ENCODE results near the gene PBX1. TPM values are rescaled to one million over a fixed set of nuclear protein-coding genes. Genes with fewer than 3 reads are reported as not detected.

The PBX1 gene
- total and polyA plus RNA-seq, 4 donors: 7.8 to 112 (median 33.5) TPM

GRCh38 chr1:164723296-164723798 is 164.4 kb downstream of the PBX1 start:
- H3K27ac ChIP-seq (ENCODE audit: low read depth in 1 of 2, low read length in 1 of 2): no peak overlapping the region
- ATAC-seq (ENCODE audit: insufficient read depth, low FRiP score): no peak
- TF ChIP-seq CTCF (IDR thresholded peaks at IDR 0.05; ENCODE audit: control extremely low read depth, extremely low read depth): no peak
- H3K36me3 ChIP-seq (ENCODE audit: control insufficient read depth in 4 of 4, insufficient read depth in 4 of 4, low read length in 4 of 4): no peaks in the 10 kb centered on the region
- peaks cover 0 to 60% (median 30%) of the 10 kb centered on the region in 5 donors for H3K4me1 ChIP-seq (ENCODE audit: control insufficient read depth in 5 of 5, insufficient read depth in 5 of 5, low read length in 5 of 5)
- no peaks in the 10 kb centered on the region for H3K27me3 ChIP-seq (ENCODE audit: control insufficient read depth in 3 of 3, insufficient read depth in 3 of 3, low read length in 2 of 3)
- H3K9ac ChIP-seq (ENCODE audit: insufficient read depth in 1 of 2, low read length in 2 of 2): no peak overlapping the region
- H3K9me3 ChIP-seq (ENCODE audit: control insufficient read depth in 4 of 4, insufficient read depth in 3 of 4, low read length in 3 of 4): no peaks in the 10 kb centered on the region
- DNase-seq: no peak
- 87 to 88% methylated on average over 9 of the region's 9 CpGs for WGBS, 2 donors
- H3K4me3 ChIP-seq: no peak overlapping the region

GRCh38 chr1:164725401-164725800 is 166.4 kb downstream of the PBX1 start:
- Histone ChIP-seq H3K4me3 (no peak overlapping the region), H3K27ac (ENCODE audit: low read depth in 1 of 2, low read length in 1 of 2) (peak overlapping the region; percentile 9 to 59), H3K27me3 (ENCODE audit: control insufficient read depth in 3 of 3, insufficient read depth in 3 of 3, low read length in 2 of 3) (no peaks in the 10 kb centered on the region), H3K9ac (ENCODE audit: insufficient read depth in 1 of 2, low read length in 2 of 2) (no peak overlapping the region), H3K36me3 (ENCODE audit: control insufficient read depth in 4 of 4, insufficient read depth in 4 of 4, low read length in 4 of 4) (no peaks in the 10 kb centered on the region), H3K9me3 (ENCODE audit: control insufficient read depth in 4 of 4, insufficient read depth in 3 of 4, low read length in 3 of 4) (no peaks in the 10 kb centered on the region), H3K4me1 (ENCODE audit: control insufficient read depth in 5 of 5, insufficient read depth in 5 of 5, low read length in 5 of 5) (peaks cover 0 to 48% (median 21%) of the 10 kb centered on the region in 5 donors)
- ATAC-seq (ENCODE audit: insufficient read depth, low FRiP score) (no peak), DNase-seq (peak; percentile 76 to 94 (median 86))
- WGBS, 2 donors: 60 to 73% methylated on average over 4 of the region's 4 CpGs
- no peak for TF ChIP-seq CTCF (IDR thresholded peaks at IDR 0.05; ENCODE audit: control extremely low read depth, extremely low read depth)

DNA sequence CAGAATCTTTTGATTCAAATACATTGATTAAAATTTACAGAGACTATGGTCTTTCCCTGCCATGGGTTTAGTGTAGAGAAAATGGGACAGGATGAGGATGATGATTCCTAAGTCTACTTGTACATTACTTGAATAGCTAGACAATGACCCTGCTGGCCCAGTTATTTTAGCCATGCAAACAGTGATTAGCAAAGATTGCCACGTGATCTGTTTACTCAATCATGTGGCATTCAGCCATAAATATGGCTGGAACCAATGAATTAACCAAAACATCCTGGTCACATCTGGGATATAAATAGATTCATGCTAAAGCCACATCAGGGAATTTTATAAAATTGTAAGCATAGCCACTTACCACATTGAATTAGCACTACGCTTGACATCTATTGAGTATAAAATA is 167.3 kb downstream of the PBX1 start:
- peak in 2 of 3 donors; percentile 68 to 71 for DNase-seq
- Histone ChIP-seq H3K9me3 (ENCODE audit: control insufficient read depth in 4 of 4, insufficient read depth in 3 of 4, low read length in 3 of 4) (no peaks in the 10 kb centered on the region), H3K4me1 (ENCODE audit: control insufficient read depth in 5 of 5, insufficient read depth in 5 of 5, low read length in 5 of 5) (peaks cover 5 to 45% (median 18%) of the 10 kb centered on the region in 5 donors), H3K27me3 (ENCODE audit: control insufficient read depth in 3 of 3, insufficient read depth in 3 of 3, low read length in 2 of 3) (no peaks in the 10 kb centered on the region), H3K36me3 (ENCODE audit: control insufficient read depth in 4 of 4, insufficient read depth in 4 of 4, low read length in 4 of 4) (no peaks in the 10 kb centered on the region), H3K4me3 (no peak overlapping the region), H3K27ac (ENCODE audit: low read depth in 1 of 2, low read length in 1 of 2) (peak overlapping the region in 1 of 2 donors; percentile 25), H3K9ac (ENCODE audit: insufficient read depth in 1 of 2, low read length in 2 of 2) (no peak overlapping the region)
- no peak for ATAC-seq (ENCODE audit: insufficient read depth, low FRiP score)
- WGBS, 2 donors: 55 to 65% methylated on average over 2 of the region's 2 CpGs
- no peak for TF ChIP-seq CTCF (IDR thresholded peaks at IDR 0.05; ENCODE audit: control extremely low read depth, extremely low read depth)

DNA sequence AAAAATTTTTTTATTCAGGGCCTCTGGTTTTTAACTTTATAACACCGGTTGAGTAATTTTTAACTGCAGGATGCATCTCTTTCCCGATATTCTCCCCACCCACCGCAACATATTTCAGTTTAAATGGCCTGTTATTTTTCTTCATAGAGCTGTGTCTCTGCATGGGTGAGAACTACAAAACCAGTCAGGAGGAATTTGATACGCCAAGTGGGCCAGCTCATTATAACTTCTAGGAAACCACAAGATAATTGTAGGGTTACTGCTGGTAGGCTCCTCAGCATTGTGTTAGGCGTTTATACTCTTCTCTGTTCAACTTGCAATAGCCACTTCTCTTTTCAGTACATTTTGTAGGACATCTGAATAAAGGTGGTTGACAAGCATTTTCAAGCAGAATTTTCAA is 169.7 kb downstream of the PBX1 start:
- Histone ChIP-seq H3K36me3 (ENCODE audit: control insufficient read depth in 4 of 4, insufficient read depth in 4 of 4, low read length in 4 of 4) (no peaks in the 10 kb centered on the region), H3K4me3 (no peak overlapping the region), H3K9me3 (ENCODE audit: control insufficient read depth in 4 of 4, insufficient read depth in 3 of 4, low read length in 3 of 4) (no peaks in the 10 kb centered on the region), H3K27ac (ENCODE audit: low read depth in 1 of 2, low read length in 1 of 2) (peak overlapping the region in 1 of 2 donors; percentile 13), H3K27me3 (ENCODE audit: control insufficient read depth in 3 of 3, insufficient read depth in 3 of 3, low read length in 2 of 3) (no peaks in the 10 kb centered on the region), H3K9ac (ENCODE audit: insufficient read depth in 1 of 2, low read length in 2 of 2) (no peak overlapping the region), H3K4me1 (ENCODE audit: control insufficient read depth in 5 of 5, insufficient read depth in 5 of 5, low read length in 5 of 5) (peaks cover 5 to 37% (median 12%) of the 10 kb centered on the region in 5 donors)
- ATAC-seq (ENCODE audit: insufficient read depth, low FRiP score) (no peak), DNase-seq (no peak)
- TF ChIP-seq CTCF (IDR thresholded peaks at IDR 0.05; ENCODE audit: control extremely low read depth, extremely low read depth): no peak
- 72 to 81% methylated on average over 5 of the region's 5 CpGs for WGBS, 2 donors

All from lung (tissue), 12 donors.